NCI-H2227 treated with DMSO at 0.1 percent for 48 hours (cell line): ENCODE data around the gene SNX25.
"Not testable (repeated sequence)": the region's sequence is repeated elsewhere in the genome, so short reads cannot be mapped to it uniquely, and the experiment has no call there.

Experiments
- DNase-seq: peaks from one replicate; lab custom pipeline; 2025; lab: John Stamatoyannopoulos, UW

Gene SNX25

GRCh38 chr4:185232370-185232769, 23.0 kb downstream of the SNX25 start:
- no peak for DNase-seq

- DNase-seq = no peak
Observed at GRCh38 chr4:185235119-185235842, 25.9 kb downstream of the SNX25 start.

GRCh38 chr4:185235843-185236503, 26.6 kb downstream of the SNX25 start:
- DNase-seq = no peak

- DNase-seq = no peak
Observed at GRCh38 chr4:185237175-185237574, 27.8 kb downstream of the SNX25 start.

GRCh38 chr4:185238215-185238681, 28.9 kb downstream of the SNX25 start:
- no peak for DNase-seq

GRCh38 chr4:185238750-185239149, 29.4 kb downstream of the SNX25 start:
- no peak for DNase-seq

- not testable (repeated sequence) for DNase-seq
Observed at GRCh38 chr4:185240486-185240885, 31.1 kb downstream of the SNX25 start.

GRCh38 chr4:185242749-185243533, 33.5 kb downstream of the SNX25 start:
- DNase-seq = no peak

GRCh38 chr4:185243879-185244278, 34.5 kb downstream of the SNX25 start:
- DNase-seq = no peak

GRCh38 chr4:185244763-185245162, 35.4 kb downstream of the SNX25 start:
- DNase-seq = no peak

GRCh38 chr4:185246453-185246852, 37.1 kb downstream of the SNX25 start:
- DNase-seq = no peak

GRCh38 chr4:185247151-185247550, 37.8 kb downstream of the SNX25 start:
- no peak for DNase-seq

- no peak for DNase-seq
Observed at GRCh38 chr4:185248393-185249039, 39.1 kb downstream of the SNX25 start.

- DNase-seq = no peak
Observed at GRCh38 chr4:185249105-185249504, 39.7 kb downstream of the SNX25 start.

- DNase-seq = no peak
Observed at GRCh38 chr4:185254434-185254833, 45.0 kb downstream of the SNX25 start.

- DNase-seq = no peak
Observed at GRCh38 chr4:185255868-185256267, 46.5 kb downstream of the SNX25 start.

GRCh38 chr4:185256446-185256845, 47.0 kb downstream of the SNX25 start:
- no peak for DNase-seq

GRCh38 chr4:185257086-185257485, 47.7 kb downstream of the SNX25 start:
- no peak for DNase-seq

- DNase-seq = no peak
Observed at GRCh38 chr4:185257694-185258093, 48.3 kb downstream of the SNX25 start.

GRCh38 chr4:185258741-185259140, 49.3 kb downstream of the SNX25 start:
- not testable (repeated sequence) for DNase-seq

- no peak for DNase-seq
Observed at GRCh38 chr4:185259719-185260118, 50.3 kb downstream of the SNX25 start.

GRCh38 chr4:185261946-185262345, 52.5 kb downstream of the SNX25 start:
- no peak for DNase-seq
